GM19452 (cell line): ENCODE measurements around the gene ZMYND12.

ENCODE experiments used
- ATAC-seq: cut with Tn5 transposase; IDR thresholded peaks from one replicate; pipeline ENCODE4 v1.9.1; 2021; ENCODE audit not compliant: unreplicated experiment

Gene ZMYND12

GRCh38 chr1:42392967-42393848, 62.6 kb downstream of the ZMYND12 start:
- ATAC-seq: no peak

DNA sequence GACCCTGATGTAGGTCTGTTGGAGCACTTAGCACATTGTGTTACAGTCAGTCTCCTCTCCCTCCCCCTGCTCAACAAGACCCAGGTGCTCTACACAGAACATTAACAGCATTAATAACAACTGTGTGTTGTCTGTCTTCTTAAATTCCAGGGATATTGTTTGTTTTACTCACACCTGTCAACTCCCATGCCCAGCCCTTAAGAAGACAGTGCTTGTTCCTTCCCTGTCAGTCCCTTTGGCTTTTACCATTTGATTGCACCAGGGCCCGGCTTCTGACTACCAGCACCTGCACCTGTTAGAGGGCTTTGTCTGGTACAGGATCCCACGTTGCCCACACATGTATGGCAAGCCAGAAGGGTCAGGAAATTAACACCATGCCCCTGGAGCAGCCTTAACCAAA, 63.6 kb downstream of the ZMYND12 start:
- no peak for ATAC-seq

- ATAC-seq: no peak
Observed at GRCh38 chr1:42386051-42386450, 69.8 kb downstream of the ZMYND12 start.

GRCh38 chr1:42385283-42385682, 70.5 kb downstream of the ZMYND12 start:
- ATAC-seq: no peak

DNA sequence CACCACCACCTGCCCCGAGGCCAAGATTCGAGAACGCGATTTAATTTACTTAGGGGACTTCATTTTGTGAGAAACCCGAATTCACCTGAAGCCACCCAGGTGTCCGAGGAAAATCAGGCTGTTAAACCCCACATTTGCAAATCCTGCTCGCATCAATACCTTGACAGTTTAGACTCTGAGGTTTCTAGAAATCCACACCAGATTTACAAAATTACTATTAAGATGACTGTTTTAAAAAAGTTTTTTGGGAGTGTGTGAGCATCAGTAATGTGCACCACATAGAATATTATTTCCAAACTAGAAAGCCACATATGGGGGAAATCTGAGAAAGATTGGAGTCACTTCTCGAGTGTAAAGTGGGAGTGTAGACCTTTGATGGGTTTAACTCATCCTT, 74.5 kb downstream of the ZMYND12 start:
- ATAC-seq: no peak

DNA sequence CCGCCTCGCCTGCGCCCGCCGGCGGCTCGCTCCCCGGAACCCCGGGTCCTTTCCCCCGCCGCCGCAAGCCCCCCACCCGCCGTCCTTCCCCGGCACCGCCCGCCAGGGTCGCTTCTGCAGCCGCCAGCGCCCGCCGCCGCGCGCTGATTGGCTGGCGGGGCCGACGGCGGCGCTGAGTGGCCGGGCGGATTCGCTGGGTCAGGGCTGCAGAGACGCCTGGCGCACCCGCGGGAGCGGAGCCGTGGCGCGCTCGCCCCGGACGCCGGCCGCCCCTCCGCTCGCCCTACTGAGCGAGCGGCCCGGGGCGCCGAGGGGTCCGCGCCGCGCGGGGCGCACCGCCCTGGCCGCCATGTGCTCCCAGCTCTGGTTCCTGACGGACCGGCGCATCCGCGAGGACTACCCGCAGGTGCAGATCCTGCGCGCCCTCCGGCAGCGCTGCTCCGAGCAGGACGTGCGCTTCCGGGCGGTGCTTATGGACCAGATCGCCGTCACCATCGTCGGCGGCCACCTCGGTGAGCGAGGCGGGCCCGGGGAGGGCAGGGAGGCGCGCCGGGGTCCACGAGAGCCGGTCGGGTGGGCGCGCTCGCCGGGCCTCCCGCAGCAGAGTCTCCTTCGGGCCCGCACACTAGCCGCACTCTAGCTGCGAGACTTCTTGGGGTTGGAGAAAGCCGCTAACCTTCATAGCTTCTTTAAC, 75.1 kb downstream of the ZMYND12 start, which contains the start of gene RIMKLA:
RIMKLA (plus strand) TSS at position 207 of the 694 bp plus-strand sequence; CDS start at position 350, 143 bp downstream.
- peak; percentile 91 for ATAC-seq
